Daoy (cell line): Measurements from ENCODE around the gene PPP1R37. TPM values are rescaled to one million over a fixed set of nuclear protein-coding genes. Genes with fewer than 3 reads are reported as not detected.

ENCODE experiments used
- DNase-seq: peaks from one replicate; pipeline ENCODE4 v3.0.0-alpha.2; 2015; ENCODE audit warnings: low read depth
- total RNA-seq: library from RNA; depleted of rRNA; stranded (reverse); fragments of >200 nt; shearing (Covaris generic); gene quantifications from 2 replicates; pipeline ENCODE4 v1.2.3, GENCODE V29; 2014

The PPP1R37 gene
- total RNA-seq, 1 experiment from 2014 or later: 30.6 TPM

DNA sequence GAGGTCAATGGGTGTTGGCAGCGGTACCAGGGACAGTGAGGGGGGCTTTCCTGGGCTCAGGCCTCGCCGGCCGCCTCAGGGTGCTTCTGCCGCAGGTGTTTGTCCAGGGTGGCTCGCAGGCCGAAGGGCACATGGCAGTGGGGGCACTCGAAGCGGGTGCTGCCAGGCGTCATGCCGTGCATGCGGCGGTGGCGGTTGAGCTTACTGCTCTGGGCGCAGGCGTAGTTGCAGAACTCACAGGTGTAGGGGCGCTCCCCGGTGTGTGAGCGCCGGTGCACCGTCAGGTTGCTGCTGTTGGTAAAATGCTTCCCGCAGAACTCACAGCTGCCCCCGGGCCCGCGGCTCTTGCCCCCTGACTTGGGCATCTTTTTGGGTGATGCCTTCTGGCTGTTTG lies 21.4 kb upstream of the PPP1R37 start:
- no peak for DNase-seq

DNA sequence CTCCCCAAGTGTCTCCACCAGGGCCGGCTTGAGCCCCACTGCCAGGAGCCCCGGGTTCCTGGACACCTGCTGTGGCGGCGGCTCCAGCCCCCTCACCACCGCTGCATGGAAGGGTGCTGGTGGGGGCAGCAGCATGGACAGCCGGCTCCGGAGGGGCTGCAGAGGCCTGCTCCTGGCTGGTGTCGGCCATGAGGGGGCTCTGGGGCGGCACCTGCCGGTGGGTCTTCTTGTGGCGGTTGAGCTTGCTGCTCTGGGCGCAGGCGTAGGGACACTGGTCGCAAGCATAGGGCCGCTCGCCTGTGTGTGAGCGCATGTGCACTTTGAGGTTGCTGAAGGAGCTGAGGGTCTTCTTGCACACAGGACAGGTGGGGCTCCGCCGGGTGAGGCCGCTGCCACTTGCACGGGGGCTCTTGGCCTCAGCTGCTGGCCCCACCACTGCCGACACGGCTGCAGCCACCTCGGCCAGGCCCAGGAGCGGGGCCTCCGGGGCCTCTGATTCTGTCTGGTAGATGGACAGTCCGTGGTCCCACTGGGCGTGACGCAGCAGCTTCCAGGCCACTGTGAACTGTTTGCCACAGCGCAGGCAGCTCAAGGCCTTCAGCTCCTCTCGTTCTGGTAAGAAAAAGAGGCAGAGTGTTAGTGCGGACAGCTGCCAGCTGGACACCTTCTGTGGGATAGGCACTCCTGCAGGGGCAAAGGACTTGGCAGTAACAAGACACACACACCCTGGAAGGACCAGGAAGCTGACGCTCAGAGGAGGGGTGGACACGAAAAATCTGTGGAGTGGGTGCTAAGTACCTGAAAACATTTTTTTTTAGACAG lies 20.8 kb upstream of the PPP1R37 start:
- no peak for DNase-seq

DNA sequence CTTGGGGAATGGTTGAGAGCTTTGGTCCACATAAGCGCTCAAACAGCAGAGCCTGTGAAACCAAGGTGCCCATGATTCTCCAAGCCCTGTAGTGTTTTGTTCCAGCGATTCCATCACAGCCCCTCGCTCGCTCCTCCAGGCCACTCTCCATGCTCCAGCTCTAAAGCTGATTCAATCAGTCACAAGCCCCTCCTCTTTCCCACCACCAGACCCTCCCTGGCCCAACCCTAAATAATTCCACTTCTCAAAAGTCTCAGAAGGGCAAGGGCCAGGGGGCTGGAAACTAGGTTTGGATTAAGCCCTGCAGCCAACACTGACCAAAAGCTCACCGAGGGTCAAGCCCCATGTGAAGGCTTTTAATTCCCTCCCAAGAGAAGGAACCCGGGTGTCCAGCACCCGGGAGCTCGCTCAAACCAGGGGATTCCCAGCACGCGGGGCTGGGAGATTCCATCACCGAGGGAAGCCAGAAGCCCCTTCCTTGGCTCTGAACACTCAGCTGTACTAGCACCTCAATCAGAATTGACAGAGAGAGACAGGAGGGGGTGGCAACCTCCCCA lies 18.2 kb upstream of the PPP1R37 start:
- no peak for DNase-seq

DNA sequence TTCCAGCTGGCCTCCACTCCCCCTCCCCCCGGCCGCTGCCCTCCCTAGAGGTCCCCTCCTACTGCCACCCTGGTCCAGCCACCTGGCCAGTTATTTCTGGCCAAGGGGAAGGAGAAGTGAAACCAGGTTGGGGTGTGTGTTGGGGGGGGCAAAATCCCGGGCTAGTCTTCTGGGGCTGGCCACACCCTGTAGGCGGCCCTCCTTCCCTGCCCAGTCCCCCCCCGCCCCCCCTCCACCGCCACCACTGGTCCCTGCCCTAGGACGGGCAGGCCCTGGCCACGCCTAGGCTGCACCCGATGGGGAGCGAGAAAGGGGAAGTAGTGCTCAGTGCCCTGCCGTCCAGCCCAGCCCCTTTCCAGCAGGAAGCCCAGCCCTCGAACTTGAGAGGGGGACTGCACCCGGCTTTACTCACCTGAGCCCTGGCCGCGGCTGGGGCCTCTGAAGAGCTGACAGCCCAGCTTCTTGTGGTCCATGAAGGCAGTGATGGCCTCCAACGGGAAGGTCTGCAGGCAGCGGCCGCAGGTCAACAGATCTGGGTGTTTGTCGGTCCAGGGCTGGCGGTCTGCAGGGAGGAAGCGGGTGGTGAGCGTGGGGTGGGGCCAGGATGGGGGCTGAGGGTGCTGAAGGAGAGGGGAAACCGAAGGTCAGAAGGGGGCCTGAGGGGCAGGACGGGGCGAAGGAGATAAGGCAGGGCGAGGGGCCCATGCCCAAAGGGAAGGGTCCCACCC lies 17.5 kb upstream of the PPP1R37 start:
- peak; percentile 71 for DNase-seq

DNA sequence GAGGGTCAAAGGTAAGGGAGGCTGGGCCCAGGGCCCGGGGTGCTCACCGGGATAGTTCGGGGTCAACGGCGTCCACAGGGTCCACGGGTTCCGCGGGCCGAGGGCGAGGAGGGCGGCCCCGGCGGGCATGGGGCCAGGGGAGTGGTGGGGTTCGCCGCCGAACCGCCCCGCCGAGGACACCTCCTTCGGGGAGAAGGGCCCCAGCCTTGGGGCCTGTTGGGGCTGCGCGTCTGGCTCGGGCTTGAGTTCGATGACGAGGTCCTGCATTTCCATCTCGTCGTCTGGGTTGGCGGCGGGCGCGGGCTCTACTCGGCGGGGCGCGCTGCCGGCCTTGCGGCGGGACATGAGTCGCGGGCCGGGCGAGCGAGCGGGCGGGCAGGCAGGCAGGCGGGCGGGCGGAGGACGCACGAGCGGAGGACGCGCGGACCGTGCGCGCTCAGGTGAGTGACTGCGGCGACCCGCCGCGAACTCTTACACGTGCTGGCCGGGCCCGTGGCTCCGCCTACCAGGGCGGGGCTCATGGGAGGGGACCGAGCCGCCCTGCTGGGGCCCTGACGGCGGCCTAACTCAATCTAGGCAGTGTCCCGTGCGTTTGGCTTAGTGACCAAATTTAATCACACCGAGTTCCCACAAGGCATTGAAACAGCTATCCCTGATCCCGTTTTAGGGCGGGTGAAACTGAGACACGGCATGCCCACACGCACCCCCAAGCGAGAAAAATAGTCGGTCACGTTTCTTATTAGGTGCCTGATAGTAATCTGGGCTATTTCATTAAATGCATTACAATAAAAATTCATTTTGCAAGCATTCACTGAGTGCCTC lies 16.7 kb upstream of the PPP1R37 start, which contains the start of gene ZNF296:
Gene ZNF296 (minus strand): TSS at position 450 of the 822 bp plus-strand sequence. CDS start 105 bp downstream, at position 345.
- peak; percentile 73 for DNase-seq

DNA sequence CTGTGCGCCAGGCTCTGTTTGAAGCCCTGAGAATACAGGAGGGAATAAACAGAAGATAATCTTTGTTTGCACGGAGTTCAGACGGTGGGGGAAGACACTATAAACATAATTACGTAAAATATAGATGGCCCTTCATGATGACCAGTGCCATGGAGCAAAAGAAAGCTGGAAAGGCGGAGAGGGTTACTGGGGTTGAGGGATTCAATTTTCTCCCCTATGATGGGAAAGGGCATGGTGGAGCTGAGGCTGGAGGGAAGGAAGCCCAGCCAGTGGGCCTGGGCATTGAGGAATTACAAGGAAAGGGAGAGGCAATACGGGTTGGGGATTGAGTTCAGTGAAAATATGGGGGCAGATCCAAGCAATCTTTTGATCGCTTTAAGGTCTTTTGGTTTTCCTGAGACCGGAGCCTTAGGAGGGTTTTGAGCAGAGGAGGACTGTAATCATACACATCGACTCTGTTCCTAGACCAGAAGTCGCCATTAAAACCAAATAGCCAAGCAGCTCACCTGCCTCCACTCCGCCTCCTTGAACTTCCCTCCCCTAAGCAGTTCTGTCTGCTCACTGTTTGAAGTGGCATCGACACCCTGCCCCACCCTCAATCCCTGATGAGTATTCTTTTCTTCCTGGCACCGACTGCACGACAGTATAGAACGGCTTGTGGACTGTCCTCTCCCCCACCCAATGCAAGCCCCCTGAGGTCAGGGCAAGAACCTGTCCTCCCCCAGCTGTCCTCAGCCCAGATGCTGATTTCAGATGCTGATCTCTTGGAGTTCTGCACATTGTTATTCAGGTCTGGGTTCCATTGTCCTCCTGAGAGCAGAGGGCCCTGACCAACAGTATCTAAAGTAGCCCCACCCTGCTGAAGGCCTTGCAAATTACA lies 15.9 kb upstream of the PPP1R37 start:
- DNase-seq: no peak

DNA sequence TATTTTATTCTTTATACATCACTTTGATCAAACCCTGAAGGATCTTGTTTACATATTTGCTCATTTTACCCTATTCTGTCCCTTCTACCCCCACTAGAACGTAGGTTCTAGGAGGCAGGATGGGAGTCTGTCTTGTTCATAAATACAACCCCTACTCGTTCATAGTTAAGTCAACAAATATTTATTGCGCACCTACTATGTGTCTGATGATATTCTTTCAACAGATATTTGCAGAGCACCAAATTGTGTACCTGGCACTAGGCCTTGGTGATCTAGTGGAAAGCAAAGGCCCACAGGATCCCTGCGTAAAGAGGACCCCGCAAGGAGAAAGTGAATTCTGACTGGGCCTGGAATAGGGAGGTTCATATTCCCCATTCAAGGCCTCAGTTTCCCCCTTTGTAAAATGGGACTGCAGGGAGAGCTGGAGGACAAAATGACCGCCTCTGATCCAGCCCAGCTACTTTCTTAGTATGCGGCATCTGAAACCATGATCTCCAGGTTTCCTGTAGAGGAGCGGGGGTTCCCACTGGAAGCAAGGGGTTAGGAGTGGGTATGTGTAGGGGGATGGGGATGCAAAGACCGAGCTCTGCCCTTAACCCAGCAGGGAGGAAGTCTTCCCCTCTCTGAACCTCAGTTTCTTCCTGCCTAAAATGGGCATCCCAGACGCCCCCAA lies 14.5 kb upstream of the PPP1R37 start:
- DNase-seq: no peak

DNA sequence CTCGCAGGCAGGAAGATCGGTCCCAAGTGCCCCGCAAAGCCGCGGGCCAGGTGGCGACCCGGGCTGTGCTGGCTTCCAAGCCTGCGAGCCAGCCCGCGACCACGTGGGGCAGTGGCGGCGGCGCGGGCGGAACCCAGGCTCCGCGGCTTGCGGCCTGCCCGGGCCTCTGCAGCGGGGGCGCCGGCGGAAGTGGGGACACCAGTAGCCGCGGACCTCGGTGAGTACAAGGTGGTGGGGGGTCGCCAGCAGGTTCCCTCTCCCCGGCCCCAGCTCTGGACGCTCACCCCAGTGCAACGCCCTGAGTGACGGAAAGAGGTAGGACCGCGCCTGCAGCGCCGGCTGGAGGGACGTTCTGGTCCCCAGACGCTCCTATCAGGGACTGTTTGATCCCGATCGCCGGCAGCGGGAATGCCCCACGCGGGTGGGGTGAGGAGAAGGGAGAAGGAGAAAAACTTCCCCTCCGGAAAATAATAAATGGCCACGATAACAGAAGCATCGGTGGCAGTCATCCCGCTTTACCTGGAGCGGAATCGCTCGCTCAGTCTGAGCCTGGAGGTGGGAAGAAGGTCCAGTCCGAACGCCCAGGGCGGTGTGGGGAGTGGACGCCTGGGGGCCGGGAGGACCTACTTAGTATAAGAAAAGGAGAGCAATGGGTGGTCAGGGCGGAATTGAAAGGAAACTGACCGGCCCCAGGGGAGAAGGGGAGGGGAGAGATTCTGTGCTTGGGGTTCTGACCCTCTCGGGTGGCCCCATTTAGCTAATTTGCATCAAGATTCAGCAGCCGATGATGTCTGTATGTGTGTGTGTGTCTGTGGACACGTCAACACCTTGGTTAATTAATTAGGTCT lies 13.7 kb upstream of the PPP1R37 start, which contains the start of gene GEMIN7:
Gene GEMIN7 (plus strand): TSS at position 198 of the 848 bp plus-strand sequence. CDS start 10,855 bp downstream, outside the sequence.
- DNase-seq: peak; percentile 86

DNA sequence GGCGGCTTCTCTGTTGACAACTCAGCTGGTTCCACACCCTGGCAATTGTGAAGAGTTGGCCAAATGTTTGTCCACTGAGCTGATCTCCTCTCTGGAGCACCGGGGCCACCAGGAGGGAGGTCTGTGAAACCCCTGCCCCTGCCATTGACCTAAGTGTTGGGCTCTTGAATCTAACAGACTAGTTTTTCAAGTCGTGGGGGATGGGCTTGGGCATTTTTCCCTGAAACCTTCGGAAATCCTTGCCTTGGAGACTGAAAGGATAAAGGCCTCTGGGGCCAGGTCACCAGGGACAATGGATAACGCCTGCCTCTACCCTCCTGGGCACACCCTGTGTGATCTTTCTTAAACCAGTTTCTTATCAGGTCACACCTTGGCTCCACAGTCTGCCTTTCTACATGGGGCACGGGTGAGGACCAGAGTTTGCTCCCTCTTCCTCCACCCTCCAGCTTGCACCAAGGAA lies 13.0 kb upstream of the PPP1R37 start:
- DNase-seq: no peak

DNA sequence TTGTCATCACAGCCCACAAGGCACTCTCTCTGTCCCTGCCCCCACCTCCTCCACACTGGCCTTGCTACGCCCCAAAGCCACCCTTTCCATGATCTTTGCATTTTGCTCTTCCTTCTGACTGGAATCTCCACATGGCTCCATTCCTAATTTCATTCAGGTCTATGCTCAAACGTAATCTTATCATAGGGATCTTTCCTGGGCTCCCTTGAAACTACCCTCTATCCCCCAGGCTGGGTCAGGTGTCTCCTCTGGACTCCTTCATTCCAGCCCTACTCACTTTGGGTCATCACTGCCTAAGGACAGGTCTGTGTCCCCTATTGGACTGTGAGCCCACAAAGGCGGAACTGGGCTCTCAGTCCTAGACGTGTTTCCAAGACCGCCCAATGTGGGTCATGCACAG lies 10.8 kb upstream of the PPP1R37 start:
- DNase-seq: no peak

DNA sequence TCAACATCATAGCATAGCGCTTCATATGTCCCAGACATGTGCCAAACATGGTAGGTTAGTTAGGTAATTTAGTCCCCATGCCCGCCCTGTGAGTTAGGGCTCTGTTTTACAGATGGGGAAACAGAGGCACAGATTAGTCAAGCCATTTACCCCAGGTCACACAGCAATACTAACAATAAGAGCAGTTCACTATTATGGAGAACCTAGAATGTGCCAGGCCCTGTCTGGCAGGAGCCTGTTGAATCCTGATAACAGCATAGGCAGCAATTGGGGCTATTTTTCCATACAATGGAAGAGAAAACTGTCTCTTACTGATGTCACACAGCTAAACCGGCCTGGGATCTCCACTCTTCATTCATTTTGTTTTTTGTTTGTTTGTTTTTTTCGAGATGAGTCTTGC lies 6.5 kb upstream of the PPP1R37 start:
- no peak for DNase-seq

DNA sequence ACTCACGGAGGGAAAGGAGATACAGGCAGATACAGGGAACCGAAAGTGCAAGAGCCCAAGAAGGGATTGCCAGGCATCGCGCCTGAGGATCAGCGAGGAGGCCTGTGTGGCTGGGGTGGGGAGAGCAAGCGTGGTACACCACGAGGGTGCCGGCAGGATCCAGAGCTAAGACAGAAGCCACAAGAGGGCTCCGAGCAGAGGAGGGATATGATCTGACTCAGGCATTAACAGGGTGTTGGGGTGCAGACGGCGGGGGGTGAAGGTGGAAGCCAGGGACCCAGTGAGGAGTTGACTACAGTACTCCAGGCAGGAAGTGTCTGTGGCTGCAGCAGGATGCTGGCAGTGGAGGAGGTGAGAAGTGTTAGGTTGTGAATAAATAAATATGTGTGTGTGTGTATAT lies 5.4 kb upstream of the PPP1R37 start:
- DNase-seq: no peak

DNA sequence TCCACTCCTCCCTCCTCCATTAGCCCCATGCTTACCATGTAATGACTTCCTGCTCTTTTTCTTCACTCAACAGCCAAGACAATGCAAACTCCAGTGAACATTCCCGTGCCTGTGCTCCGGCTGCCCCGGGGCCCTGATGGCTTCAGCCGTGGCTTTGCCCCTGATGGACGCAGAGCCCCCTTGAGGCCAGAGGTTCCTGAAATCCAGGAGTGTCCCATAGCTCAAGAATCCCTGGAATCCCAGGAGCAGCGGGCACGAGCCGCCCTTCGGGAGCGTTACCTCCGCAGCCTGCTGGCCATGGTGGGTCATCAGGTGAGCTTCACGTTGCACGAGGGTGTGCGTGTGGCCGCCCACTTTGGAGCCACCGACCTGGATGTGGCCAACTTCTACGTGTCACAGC lies 2.9 kb upstream of the PPP1R37 start:
- DNase-seq: no peak

DNA sequence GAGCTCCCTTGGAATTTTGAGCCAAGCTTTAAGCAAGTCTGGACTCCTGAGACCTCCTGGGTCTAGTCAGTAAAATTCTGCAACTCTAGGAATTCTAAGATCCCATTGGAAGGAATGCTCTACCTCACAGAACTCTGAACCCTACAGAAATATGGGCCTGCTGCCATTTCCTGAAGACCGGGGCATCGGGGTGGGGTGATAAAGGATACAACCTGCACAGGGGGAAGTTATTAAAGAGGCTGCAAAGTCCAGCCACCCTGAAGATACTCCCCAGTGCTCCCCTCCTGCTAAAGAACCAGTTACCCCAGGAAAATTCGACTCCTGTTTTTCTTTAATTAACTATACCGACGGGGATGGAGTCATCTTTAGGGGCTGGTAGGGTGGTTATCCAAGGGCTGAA lies 2.4 kb upstream of the PPP1R37 start:
- no peak for DNase-seq

DNA sequence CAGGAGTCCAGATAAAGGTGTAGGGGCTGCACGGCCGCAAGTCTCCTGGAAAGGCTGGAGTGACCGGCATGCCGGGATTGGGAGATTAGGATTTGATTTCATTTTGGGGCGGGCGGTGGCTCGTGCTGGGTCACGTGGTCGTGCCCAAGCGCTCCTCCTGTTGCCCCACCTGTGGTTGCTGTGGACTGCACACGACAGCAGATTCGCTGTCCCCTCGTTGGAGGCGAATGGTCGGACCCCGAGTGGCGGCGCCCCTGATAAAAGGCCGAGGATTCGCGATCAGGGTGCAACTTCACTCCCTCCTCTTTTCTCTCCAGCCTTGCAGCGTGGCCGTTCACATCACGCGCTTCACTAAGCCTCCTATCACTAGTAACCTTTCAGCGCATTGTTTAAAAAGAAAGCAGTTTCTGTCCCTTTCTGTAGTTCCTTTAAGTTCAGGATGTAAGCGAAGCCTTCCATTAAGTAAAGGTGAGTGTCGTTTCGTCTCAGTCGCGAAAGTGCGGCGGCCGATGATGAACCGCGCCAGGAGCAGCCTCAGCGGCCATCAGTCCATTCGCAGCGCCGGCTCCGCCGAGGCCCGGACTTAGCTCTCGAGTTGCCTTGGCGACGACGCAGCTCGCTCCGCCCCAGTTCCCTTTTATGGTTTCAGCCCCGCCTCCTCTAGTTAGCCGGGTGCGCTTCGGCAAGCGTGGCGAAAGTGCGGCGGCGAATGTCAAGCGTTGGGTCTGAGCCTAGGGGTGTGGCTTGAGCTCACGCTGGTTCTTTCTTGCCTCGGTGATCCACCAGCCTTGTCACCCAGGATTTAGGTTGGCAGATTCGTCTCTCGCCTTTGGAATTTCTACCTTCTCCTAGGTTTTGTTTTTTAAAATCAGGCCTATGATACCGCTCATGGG lies 1.7 kb upstream of the PPP1R37 start:
- DNase-seq: peak; percentile 100

DNA sequence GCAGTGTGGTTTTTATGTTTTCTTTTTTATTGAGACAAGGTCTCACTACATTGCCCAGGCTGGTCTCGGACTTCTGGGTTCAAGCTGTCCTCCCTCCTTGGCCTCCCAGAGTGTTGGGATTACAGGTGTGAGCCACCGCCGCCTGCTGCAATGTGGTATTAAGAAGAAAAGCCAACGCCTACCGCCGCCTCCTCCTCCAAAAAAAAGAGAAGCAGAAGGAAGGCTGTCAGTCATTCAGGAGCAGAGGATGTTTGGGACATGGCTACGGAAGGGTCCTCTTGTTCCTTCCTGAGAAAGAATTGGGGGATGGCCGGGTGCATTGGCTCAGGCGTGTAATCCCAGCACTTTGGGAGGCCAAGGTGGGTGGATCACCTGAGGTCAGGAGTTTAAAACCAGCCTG lies 1.2 kb downstream of the PPP1R37 start:
- DNase-seq: no peak

DNA sequence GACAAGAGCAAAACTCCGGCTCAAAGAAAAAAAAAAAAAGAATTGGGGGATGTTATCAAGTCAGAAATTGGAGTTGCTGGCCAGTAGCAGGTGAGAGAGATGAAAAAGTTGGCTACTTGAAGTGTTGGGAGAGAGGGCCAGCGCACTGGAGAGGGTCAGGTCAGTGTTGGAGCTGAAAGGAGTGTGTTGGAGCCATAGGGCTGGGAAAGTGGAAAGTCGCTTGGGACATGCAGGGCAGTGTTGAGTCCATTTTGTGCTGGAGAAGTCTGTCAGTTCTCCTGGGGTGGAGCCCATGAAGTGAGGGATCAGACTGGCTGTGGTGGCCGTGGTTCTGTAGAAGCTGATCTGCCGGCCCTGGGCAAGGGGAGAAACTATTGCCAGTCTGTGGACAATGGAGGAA lies 1.7 kb downstream of the PPP1R37 start:
- no peak for DNase-seq
